Neuronal stem cell (in vitro differentiated cells): Measurements from ENCODE around the gene EPS8L2.
A peak's percentile ranks its signal among the peaks of the same experiment; 100 is the strongest.

Source experiments
- DNase-seq: peaks from one replicate; pipeline ENCODE4 v3.0.0-alpha.2; 2013; ENCODE audit warnings: low spot score
- H2AFZ ChIP-seq: one replicate; pipeline ENCODE4 v1.6.1; 2013; ENCODE audit warnings: mild to moderate bottlenecking, low read length, inconsistent platforms
- H2AK5ac ChIP-seq: 2 replicates; pipeline ENCODE4 v1.6.1; 2013; ENCODE audit warnings: low read depth, mild to moderate bottlenecking, inconsistent platforms, low read length, moderate library complexity, mixed read lengths
- H2BK120ac ChIP-seq: 2 replicates; pipeline ENCODE4 v1.6.1; 2013; ENCODE audit warnings: low read depth, mild to moderate bottlenecking, inconsistent platforms, low read length, moderate library complexity, mixed read lengths
- H2BK12ac ChIP-seq: one replicate; pipeline ENCODE4 v1.6.1; 2013; ENCODE audit warnings: low read length, inconsistent platforms
- H2BK15ac ChIP-seq: 2 replicates; pipeline ENCODE4 v1.6.1; 2013; ENCODE audit warnings: mild to moderate bottlenecking, low read length, inconsistent platforms, mixed read lengths
- H2BK5ac ChIP-seq: one replicate; pipeline ENCODE4 v1.6.1; 2013; ENCODE audit warnings: inconsistent platforms, mild to moderate bottlenecking, low read length, moderate library complexity
- H3K14ac ChIP-seq: one replicate; pipeline ENCODE4 v1.6.1; 2013; ENCODE audit warnings: low read length, inconsistent platforms
- H3K18ac ChIP-seq: 2 replicates; pipeline ENCODE4 v1.6.1; 2013; ENCODE audit warnings: low read length, inconsistent platforms
- H3K23ac ChIP-seq: 2 replicates; pipeline ENCODE4 v1.6.1; 2013; ENCODE audit warnings: low read depth, mild to moderate bottlenecking, mixed read lengths, low read length, inconsistent platforms; ENCODE audit not compliant: poor library complexity
- H3K27ac ChIP-seq: replicated peaks from 3 replicates; pipeline ENCODE4 v1.5.1; 2013; ENCODE audit warnings: low read length, inconsistent platforms
- H3K27me3 ChIP-seq, 3 experiments: 2 replicates each; pipeline ENCODE4 v1.6.1; 2013; ENCODE audit warnings: low read length in 3 of 3, mild to moderate bottlenecking in 2 of 3, inconsistent platforms in 1 of 3, low read depth in 1 of 3, mixed read lengths in 1 of 3, moderate library complexity in 1 of 3; ENCODE audit not compliant: control insufficient read depth in 3 of 3, insufficient read depth in 3 of 3
- H3K36me3 ChIP-seq, 2 donors: replicated peaks in 1 of 2; 2 replicates each; pipeline ENCODE4 v1.6.1; 2013; ENCODE audit warnings: low read length in 2 of 2; ENCODE audit not compliant: control insufficient read depth in 2 of 2, insufficient read depth in 2 of 2
- H3K4ac ChIP-seq: 2 replicates; pipeline ENCODE4 v1.6.1; 2013; ENCODE audit warnings: inconsistent platforms, mild to moderate bottlenecking, low read length, moderate library complexity
- H3K4me1 ChIP-seq, 2 donors: 1 replicate in 1 of 2; 2 replicates in 1 of 2; pipeline ENCODE4 v1.6.1; 2013; ENCODE audit warnings: low read length in 2 of 2, low read depth in 1 of 2; ENCODE audit not compliant: control insufficient read depth in 2 of 2, insufficient read depth in 1 of 2
- H3K4me2 ChIP-seq: one replicate; pipeline ENCODE4 v1.6.1; 2013; ENCODE audit warnings: mild to moderate bottlenecking, low read length, inconsistent platforms; ENCODE audit not compliant: insufficient read depth, poor library complexity, severe bottlenecking
- H3K4me3 ChIP-seq, 2 donors: 2 replicates each; pipeline ENCODE4 v1.5.1; 2013; ENCODE audit warnings: low read length in 2 of 2, mild to moderate bottlenecking in 2 of 2, inconsistent platforms in 1 of 2, moderate library complexity in 1 of 2
- H3K79me1 ChIP-seq: one replicate; pipeline ENCODE4 v1.6.1; 2013; ENCODE audit warnings: low read depth, mild to moderate bottlenecking, inconsistent platforms, low read length, moderate library complexity
- H3K9ac ChIP-seq: one replicate; pipeline ENCODE4 v1.6.1; 2013; ENCODE audit warnings: mild to moderate bottlenecking, low read depth, low read length, inconsistent platforms; ENCODE audit not compliant: poor library complexity
- H3K9me3 ChIP-seq, 2 donors: replicated peaks in 1 of 2; 2 replicates each; pipeline versions ENCODE3 to v1.6.1; 2013; ENCODE audit warnings: low read length in 2 of 2, mild to moderate bottlenecking in 2 of 2, inconsistent platforms in 1 of 2, low read depth in 1 of 2, mixed read lengths in 1 of 2, moderate library complexity in 1 of 2; ENCODE audit not compliant: control insufficient read depth in 2 of 2, insufficient read depth in 1 of 2
- H4K8ac ChIP-seq: one replicate; pipeline ENCODE4 v1.6.1; 2013; ENCODE audit warnings: low read depth, mild to moderate bottlenecking, inconsistent platforms, low read length, moderate library complexity
- H4K91ac ChIP-seq: one replicate; pipeline ENCODE4 v1.6.1; 2013; ENCODE audit warnings: low read length, low read depth, mild to moderate bottlenecking, inconsistent platforms; ENCODE audit not compliant: poor library complexity
- WGBS, 2 donors: extraction: QIAGEN DNeasy Blood & Tissue Kit; methylation state at CpG; one replicate each; pipeline ENCODE4 v1.1.7; 2013; ENCODE audit warnings: missing lambda C conversion rate in 2 of 2, mixed read lengths in 1 of 2; ENCODE audit not compliant: insufficient read length in 2 of 2, insufficient replicate concordance in 1 of 2; ENCODE audit errors: extremely low coverage in 2 of 2; 5-methylcytosine and 5-hydroxymethylcytosine counted together

EPS8L2 gene

GRCh38 chr11:771617-772204, 65.7 kb downstream of the EPS8L2 start:
- H2AK5ac ChIP-seq, result no peak overlapping the region
- H3K27ac ChIP-seq, result no peak overlapping the region
- DNase-seq, result no peak
- no peak overlapping the region for H4K91ac ChIP-seq
- peaks cover 17 to 69% of the 10 kb centered on the region in 2 donors for H3K36me3 ChIP-seq
- peak overlapping the region; percentile 77 for H3K9ac ChIP-seq
- no peak overlapping the region for H2BK12ac ChIP-seq
- H3K4ac ChIP-seq, result no peak overlapping the region
- no peak overlapping the region for H2BK120ac ChIP-seq
- H3K23ac ChIP-seq, result no peak overlapping the region
- no peak overlapping the region for H3K14ac ChIP-seq
- no peaks in the 10 kb centered on the region for H3K9me3 ChIP-seq
- H3K4me1 ChIP-seq, result peaks cover 5 to 8% of the 10 kb centered on the region in 2 donors
- no peak overlapping the region for H4K8ac ChIP-seq
- no peaks in the 10 kb centered on the region for H3K27me3 ChIP-seq
- H3K4me2 ChIP-seq, result no peak overlapping the region
- H3K79me1 ChIP-seq, result peaks cover 21% of the 10 kb centered on the region
- H2BK15ac ChIP-seq, result no peak overlapping the region
- H3K4me3 ChIP-seq, result no peak overlapping the region
- WGBS, 2 donors, result no CpG with 5 or more reads among the region's 15 CpGs
- H3K18ac ChIP-seq, result no peak overlapping the region
- H2BK5ac ChIP-seq, result no peak overlapping the region
- H2AFZ ChIP-seq, result no peak overlapping the region

GRCh38 chr11:772429-773390, 66.7 kb downstream of the EPS8L2 start:
- H3K9ac ChIP-seq, result peak overlapping the region; percentile 70
- no peak overlapping the region for H3K27ac ChIP-seq
- H3K27me3 ChIP-seq, result no peaks in the 10 kb centered on the region
- no peak for DNase-seq
- no peak overlapping the region for H3K18ac ChIP-seq
- WGBS, 2 donors, result no CpG with 5 or more reads among the region's 34 CpGs
- H3K4me2 ChIP-seq, result no peak overlapping the region
- peaks cover 16 to 60% of the 10 kb centered on the region in 2 donors for H3K36me3 ChIP-seq
- H3K4me3 ChIP-seq, result no peak overlapping the region
- H3K4ac ChIP-seq, result no peak overlapping the region
- peak overlapping the region; percentile 47 for H2BK120ac ChIP-seq
- H2BK5ac ChIP-seq, result no peak overlapping the region
- H3K23ac ChIP-seq, result peak overlapping the region; percentile 17
- no peak overlapping the region for H2AK5ac ChIP-seq
- H3K79me1 ChIP-seq, result peaks cover 23% of the 10 kb centered on the region
- no peak overlapping the region for H2BK15ac ChIP-seq
- H2BK12ac ChIP-seq, result no peak overlapping the region
- no peak overlapping the region for H4K91ac ChIP-seq
- no peak overlapping the region for H4K8ac ChIP-seq
- H3K9me3 ChIP-seq, result no peaks in the 10 kb centered on the region
- peaks cover 5 to 8% of the 10 kb centered on the region in 2 donors for H3K4me1 ChIP-seq
- peak overlapping the region; percentile 38 for H3K14ac ChIP-seq
- H2AFZ ChIP-seq, result no peak overlapping the region

- H3K4ac ChIP-seq, result no peak overlapping the region
- no peak overlapping the region for H3K18ac ChIP-seq
- H2AK5ac ChIP-seq, result no peak overlapping the region
- peaks cover 26% of the 10 kb centered on the region for H3K79me1 ChIP-seq
- H2BK15ac ChIP-seq, result no peak overlapping the region
- no peak overlapping the region for H2BK5ac ChIP-seq
- H2AFZ ChIP-seq, result no peak overlapping the region
- no peak overlapping the region for H3K4me3 ChIP-seq
- no peak overlapping the region for H2BK12ac ChIP-seq
- no peak overlapping the region for H3K27ac ChIP-seq
- no peak overlapping the region for H2BK120ac ChIP-seq
- no CpG with 5 or more reads among the region's 5 CpGs for whole genome bisulfite sequencing, 2 donors
- no peak overlapping the region for H3K4me2 ChIP-seq
- no peak overlapping the region for H3K9ac ChIP-seq
- H3K36me3 ChIP-seq, result peaks cover 16 to 61% of the 10 kb centered on the region in 2 donors
- H3K14ac ChIP-seq, result no peak overlapping the region
- no peaks in the 10 kb centered on the region for H3K9me3 ChIP-seq
- no peak overlapping the region for H4K8ac ChIP-seq
- no peak for DNase-seq
- H4K91ac ChIP-seq, result no peak overlapping the region
- peak overlapping the region; percentile 17 for H3K23ac ChIP-seq
- peaks cover 8% of the 10 kb centered on the region in 2 donors for H3K4me1 ChIP-seq
- H3K27me3 ChIP-seq, result no peaks in the 10 kb centered on the region
Measured at GRCh38 chr11:773425-773824, 67.4 kb downstream of the EPS8L2 start.

GRCh38 chr11:773830-774229, 67.8 kb downstream of the EPS8L2 start:
- Histone ChIP-seq H2AFZ (no peak overlapping the region), H3K4ac (no peak overlapping the region), H3K27me3 (no peaks in the 10 kb centered on the region), H2BK120ac (no peak overlapping the region), H3K4me2 (no peak overlapping the region), H3K27ac (no peak overlapping the region), H3K14ac (peak overlapping the region; percentile 6), H3K18ac (no peak overlapping the region), H3K79me1 (peaks cover 26% of the 10 kb centered on the region), H3K9ac (no peak overlapping the region), H2AK5ac (no peak overlapping the region), H3K4me1 (peaks cover 8% of the 10 kb centered on the region in 2 donors), H4K91ac (no peak overlapping the region), H3K23ac (peak overlapping the region; percentile 17), H2BK5ac (no peak overlapping the region), H3K4me3 (no peak overlapping the region), H2BK15ac (no peak overlapping the region), H4K8ac (no peak overlapping the region), H3K36me3 (peaks cover 17 to 65% of the 10 kb centered on the region in 2 donors), H3K9me3 (no peaks in the 10 kb centered on the region), H2BK12ac (no peak overlapping the region)
- DNase-seq, result no peak
- no CpG with 5 or more reads among the region's 9 CpGs for WGBS, 2 donors
